Esophagus muscularis mucosa (tissue), 4 donors: ENCODE measurements around the gene IPPK.

Experiments used
- EP300 ChIP-seq: sonication (generic); formaldehyde crosslinking; IDR thresholded peaks from one replicate; pipeline ENCODE4 v1.6.1; 2017; ENCODE audit warnings: antibody characterized with exemption
- POLR2A ChIP-seq: fragments of 450-650 bp; IDR thresholded peaks from one replicate; pipeline ENCODE4 v1.6.1; 2017; ENCODE audit warnings: antibody characterized with exemption, moderate library complexity, mild to moderate bottlenecking, low read depth
- POLR2AphosphoS5 ChIP-seq, 2 donors: sonication (generic); formaldehyde crosslinking; IDR thresholded peaks; one replicate each; pipeline ENCODE4 v1.6.1; 2017; ENCODE audit warnings: antibody characterized with exemption in 2 of 2
- TF ChIP-seq, protein P1 (sequence below), 3 experiments: fragments of 200-600 bp in 2 of 3; fragments of 450-650 bp in 1 of 3; sonication (generic) in 2 of 3; IDR thresholded peaks; one replicate each; pipeline ENCODE4 v1.5.1; 2017 to 2019; ENCODE audit warnings: antibody characterized with exemption in 3 of 3, mild to moderate bottlenecking in 2 of 3, moderate library complexity in 1 of 3

- TF ChIP-seq, protein P1, sequence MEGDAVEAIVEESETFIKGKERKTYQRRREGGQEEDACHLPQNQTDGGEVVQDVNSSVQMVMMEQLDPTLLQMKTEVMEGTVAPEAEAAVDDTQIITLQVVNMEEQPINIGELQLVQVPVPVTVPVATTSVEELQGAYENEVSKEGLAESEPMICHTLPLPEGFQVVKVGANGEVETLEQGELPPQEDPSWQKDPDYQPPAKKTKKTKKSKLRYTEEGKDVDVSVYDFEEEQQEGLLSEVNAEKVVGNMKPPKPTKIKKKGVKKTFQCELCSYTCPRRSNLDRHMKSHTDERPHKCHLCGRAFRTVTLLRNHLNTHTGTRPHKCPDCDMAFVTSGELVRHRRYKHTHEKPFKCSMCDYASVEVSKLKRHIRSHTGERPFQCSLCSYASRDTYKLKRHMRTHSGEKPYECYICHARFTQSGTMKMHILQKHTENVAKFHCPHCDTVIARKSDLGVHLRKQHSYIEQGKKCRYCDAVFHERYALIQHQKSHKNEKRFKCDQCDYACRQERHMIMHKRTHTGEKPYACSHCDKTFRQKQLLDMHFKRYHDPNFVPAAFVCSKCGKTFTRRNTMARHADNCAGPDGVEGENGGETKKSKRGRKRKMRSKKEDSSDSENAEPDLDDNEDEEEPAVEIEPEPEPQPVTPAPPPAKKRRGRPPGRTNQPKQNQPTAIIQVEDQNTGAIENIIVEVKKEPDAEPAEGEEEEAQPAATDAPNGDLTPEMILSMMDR (IDR thresholded peaks at IDR 0.05), result no peak
- TF ChIP-seq POLR2A (no peak), POLR2AphosphoS5 (IDR thresholded peaks at IDR 0.05) (no peak), EP300 (no peak)
Observed at GRCh38 chr9:92602413-92602812, 67.5 kb downstream of the IPPK start.
